SK-N-SH (cell line): Measurements from ENCODE around the gene CARD18. TPM values are rescaled to one million over a fixed set of nuclear protein-coding genes. Genes with fewer than 3 reads are reported as not detected.

Experiments
- CTCF ChIA-PET: fragments of 300-600, 350-600 bp; formaldehyde crosslinking; extraction: SDS; loops from one replicate; lab custom pipeline; 2021; lab: Yijun Ruan, JAX
- POLR2A ChIA-PET: fragments of 350-600 bp; sonication (Branson Sonifier 250); formaldehyde crosslinking; extraction: SDS; loops from one replicate; lab custom pipeline; 2020; ENCODE audit warnings: antibody characterized with exemption, inconsistent platforms; lab: Yijun Ruan, JAX
- DNase-seq: peaks from one replicate; pipeline ENCODE4 v3.0.0; 2012
- H2AFZ ChIP-seq: fragments of 200-600 bp; sonication (generic); 2 replicates; pipeline ENCODE4 v1.8.1; 2016; ENCODE audit warnings: antibody characterized with exemption, mild to moderate bottlenecking, low read depth
- H3F3A ChIP-seq: fragments of 200-600 bp; sonication (generic); replicated peaks from 2 replicates; pipeline ENCODE3; 2016; ENCODE audit warnings: antibody characterized with exemption, mild to moderate bottlenecking; ENCODE audit not compliant: insufficient read depth
- H3K27ac ChIP-seq, 2 experiments: fragments of 200-500 bp in 1 of 2; fragments of 200-600 bp in 1 of 2; sonication (Bioruptor generic) in 1 of 2; sonication (generic), shearing (Covaris generic) in 1 of 2; 2 replicates each; pipeline versions ENCODE4 v1.5.1 to v1.6.1; 2014 to 2016; ENCODE audit warnings: low read depth in 2 of 2, inconsistent platforms in 1 of 2, low read length in 1 of 2, mild to moderate bottlenecking in 1 of 2, mixed read lengths in 1 of 2
- H3K27me3 ChIP-seq: fragments of 200-600 bp; sonication (generic), shearing (Covaris generic); 2 replicates; pipeline ENCODE4 v1.6.1; 2016; ENCODE audit warnings: mixed run types; ENCODE audit not compliant: insufficient read depth
- H3K36me3 ChIP-seq, 2 experiments: fragments of 200-500 bp in 1 of 2; fragments of 200-600 bp in 1 of 2; sonication (Bioruptor generic) in 1 of 2; sonication (generic) in 1 of 2; replicated peaks in 1 of 2; 2 replicates each; pipeline versions ENCODE3 to v1.5.1; 2014 to 2016; ENCODE audit warnings: low read length in 1 of 2, mild to moderate bottlenecking in 1 of 2; ENCODE audit not compliant: insufficient read depth in 2 of 2, control insufficient read depth in 1 of 2
- H3K4me1 ChIP-seq, 2 experiments: fragments of 200-500 bp in 1 of 2; fragments of 200-600 bp in 1 of 2; sonication (Bioruptor generic) in 1 of 2; sonication (generic), shearing (Covaris generic) in 1 of 2; 2 replicates each; pipeline versions ENCODE4 v1.5.1 to v1.6.1; 2014 to 2016; ENCODE audit warnings: low read depth in 1 of 2, low read length in 1 of 2, mixed run types in 1 of 2; ENCODE audit not compliant: insufficient read depth in 2 of 2, control insufficient read depth in 1 of 2
- H3K4me2 ChIP-seq: fragments of 200-600 bp; sonication (generic), shearing (Covaris generic); 2 replicates; pipeline ENCODE4 v1.6.1; 2017; ENCODE audit warnings: mixed run types
- H3K4me3 ChIP-seq, 2 experiments: fragments of 200-500 bp in 1 of 2; fragments of 200-600 bp in 1 of 2; sonication (Bioruptor generic) in 1 of 2; sonication (generic), shearing (Covaris generic) in 1 of 2; 2 replicates each; pipeline versions ENCODE4 v1.5.1 to v1.8.1; 2014 to 2016; ENCODE audit warnings: low read depth in 2 of 2, inconsistent platforms in 1 of 2, low read length in 1 of 2, mild to moderate bottlenecking in 1 of 2, mixed read lengths in 1 of 2, moderate library complexity in 1 of 2
- H3K79me2 ChIP-seq: fragments of 200-600 bp; sonication (generic); 2 replicates; pipeline ENCODE4 v1.8.1; 2017; ENCODE audit warnings: mild to moderate bottlenecking; ENCODE audit not compliant: insufficient read depth
- H3K9ac ChIP-seq: fragments of 200-600 bp; sonication (generic); 2 replicates; pipeline ENCODE4 v1.6.1; 2017; ENCODE audit warnings: mixed run types
- H3K9me2 ChIP-seq: fragments of 200-600 bp; sonication (generic); 2 replicates; pipeline ENCODE4 v1.6.1; 2017; ENCODE audit warnings: mixed run types
- H3K9me3 ChIP-seq: fragments of 200-600 bp; sonication (generic); 2 replicates; pipeline ENCODE4 v1.6.1; 2017; ENCODE audit warnings: mixed run types, mild to moderate bottlenecking, moderate library complexity
- H4K20me1 ChIP-seq: fragments of 200-600 bp; sonication (generic); 2 replicates; pipeline ENCODE4 v1.6.1; 2017; ENCODE audit warnings: mild to moderate bottlenecking, mixed run types; ENCODE audit not compliant: insufficient read depth
- ELF1 ChIP-seq: IDR thresholded peaks from 2 replicates; pipeline ENCODE4 v1.4.0; 2012
- EP300 ChIP-seq, 2 experiments: IDR thresholded peaks; 2 replicates each; pipeline versions ENCODE4 v1.4.0 to v1.6.1; 2012; ENCODE audit warnings: borderline replicate concordance in 1 of 2, low read depth in 1 of 2, low read length in 1 of 2
- EZH2phosphoT487 ChIP-seq: fragments of 200-600 bp; sonication (generic); IDR thresholded peaks from 2 replicates; pipeline ENCODE4 v1.6.1; 2017; ENCODE audit warnings: low read depth, mixed run types, mild to moderate bottlenecking, antibody characterized with exemption, moderate library complexity, borderline replicate concordance
- FOSL2 ChIP-seq: IDR thresholded peaks from 2 replicates; pipeline ENCODE4 v1.4.0; 2012; ENCODE audit warnings: low read depth, mild to moderate bottlenecking, moderate library complexity, borderline replicate concordance
- GABPA ChIP-seq: IDR thresholded peaks from 2 replicates; pipeline ENCODE4 v1.4.0; 2012; ENCODE audit warnings: low read depth, mild to moderate bottlenecking
- MXI1 ChIP-seq: IDR thresholded peaks from 2 replicates; pipeline ENCODE4 v1.6.1; 2012; ENCODE audit warnings: mild to moderate bottlenecking, low read depth, low read length, improper control_type of control experiment
- NFIC ChIP-seq: IDR thresholded peaks from 2 replicates; pipeline ENCODE4 v1.4.0; 2012; ENCODE audit warnings: borderline replicate concordance
- POLR2AphosphoS5 ChIP-seq: IDR thresholded peaks from 2 replicates; pipeline ENCODE4 v1.6.1; 2012; ENCODE audit warnings: low read depth, low read length
- RCOR1 ChIP-seq: fragments of 150-350 bp; IDR thresholded peaks from 2 replicates; pipeline ENCODE4 v1.6.1; 2017; ENCODE audit warnings: antibody characterized with exemption, low read length
- RFX5 ChIP-seq: IDR thresholded peaks from 2 replicates; pipeline ENCODE4 v1.6.1; 2012; ENCODE audit warnings: mild to moderate bottlenecking, improper control_type of control experiment, low read length
- SIN3A ChIP-seq: IDR thresholded peaks from 2 replicates; pipeline ENCODE4 v1.6.1; 2012; ENCODE audit warnings: low read depth, mild to moderate bottlenecking, low read length, moderate library complexity, borderline replicate concordance
- SMC3 ChIP-seq: IDR thresholded peaks from 2 replicates; pipeline ENCODE4 v1.6.1; 2012; ENCODE audit warnings: low read depth, low read length, improper control_type of control experiment
- TCF12 ChIP-seq: IDR thresholded peaks from 2 replicates; pipeline ENCODE4 v1.4.0; 2012
- TEAD4 ChIP-seq: IDR thresholded peaks from 2 replicates; pipeline ENCODE4 v1.4.0; 2012; ENCODE audit warnings: mild to moderate bottlenecking, borderline replicate concordance; ENCODE audit not compliant: insufficient read depth
- YY1 ChIP-seq: IDR thresholded peaks from 2 replicates; pipeline ENCODE4 v1.4.0; 2012; ENCODE audit warnings: low read depth, mild to moderate bottlenecking
- WGBS: methylation state at CpG from one replicate; pipeline ENCODE4 v1.1.6; 2017; ENCODE audit warnings: low lambda C conversion rate; 5-methylcytosine and 5-hydroxymethylcytosine counted together
- polyA plus RNA-seq, 3 experiments: library from polyadenylated mRNA; depleted of rRNA; stranded (reverse); fragments of >200 nt; gene quantifications; 2 replicates each; pipeline ENCODE4 v1.2.3, GENCODE V29; 2012
- TF ChIP-seq, protein P1 (sequence below): fragments of 150-350 bp; IDR thresholded peaks from 2 replicates; pipeline ENCODE4 v1.6.1; 2017; ENCODE audit warnings: antibody characterized with exemption, low read length, low read depth, borderline replicate concordance
- TF ChIP-seq, protein P2 (sequence below): IDR thresholded peaks from 2 replicates; pipeline ENCODE4 v1.4.0; 2012; ENCODE audit warnings: low read depth
- TF ChIP-seq, protein P3 (sequence below): IDR thresholded peaks from 2 replicates; pipeline ENCODE4; 2012
- TF ChIP-seq, protein P4 (sequence below): fragments of 200-600 bp; sonication (generic); IDR thresholded peaks from 2 replicates; pipeline ENCODE4 v1.6.1; 2017; ENCODE audit warnings: antibody characterized with exemption, mild to moderate bottlenecking, moderate library complexity
- TF ChIP-seq, protein P5 (sequence below): IDR thresholded peaks from 2 replicates; pipeline ENCODE4 v1.4.0; 2012; ENCODE audit warnings: low read depth, borderline replicate concordance

CARD18 gene
- polyA plus RNA-seq, 1 of the 3 experiments (the other 2 are of a cell fraction) = not detected

DNA sequence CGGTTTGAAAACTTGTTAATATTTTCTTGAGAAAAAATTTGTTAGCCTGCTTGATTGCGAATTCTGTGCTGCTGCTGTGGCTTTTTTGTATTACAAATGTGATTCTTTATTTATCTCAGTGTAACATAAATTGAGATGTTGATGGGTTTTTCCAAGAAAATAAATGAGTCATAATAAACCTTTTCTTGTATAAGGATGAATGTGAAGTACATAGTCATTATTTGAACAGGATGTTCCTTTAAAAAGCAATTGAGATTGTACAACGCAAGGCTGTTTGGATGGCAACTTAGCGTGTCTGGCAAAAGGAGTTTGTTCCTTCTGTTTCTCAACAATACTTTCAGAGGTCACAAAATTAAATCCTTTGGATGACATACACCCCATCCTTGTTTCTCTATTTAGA, 24.6 kb upstream of the CARD18 start:
- Histone ChIP-seq H3K36me3 (no peaks in the 10 kb centered on the region), H3K27ac (no peak overlapping the region), H4K20me1 (no peaks in the 10 kb centered on the region), H3K9ac (no peak overlapping the region), H3K9me2 (no peaks in the 10 kb centered on the region), H3K9me3 (no peaks in the 10 kb centered on the region), H2AFZ (no peak overlapping the region), H3K4me3 (no peak overlapping the region), H3K4me2 (no peak overlapping the region), H3K79me2 (no peaks in the 10 kb centered on the region), H3K4me1 (no peaks in the 10 kb centered on the region), H3K27me3 (no peaks in the 10 kb centered on the region), H3F3A (no peaks in the 10 kb centered on the region)
- no peak for DNase-seq
- ChIA-PET POLR2A (no interaction called here), CTCF (interaction anchor here (1.2 kb wide), 1 partner anchor 11 kb away, joined by 4 read pairs; no protein-coding TSS in a partner anchor)
- 67% methylated on average over 4 of the region's 4 CpGs for WGBS
- TF ChIP-seq TCF12 (no peak), SMC3 (no peak), RCOR1 (no peak), TEAD4 (no peak), EZH2phosphoT487 (no peak), NFIC (no peak), GABPA (no peak), MXI1 (no peak), YY1 (no peak), SIN3A (no peak), EP300 (IDR thresholded peaks at IDR 0.05; ENCODE audit: borderline replicate concordance in 1 of 2, low read depth in 1 of 2, low read length in 1 of 2) (no peak), RFX5 (no peak), ELF1 (no peak), FOSL2 (no peak), POLR2AphosphoS5 (no peak)
- TF ChIP-seq, protein P1, sequence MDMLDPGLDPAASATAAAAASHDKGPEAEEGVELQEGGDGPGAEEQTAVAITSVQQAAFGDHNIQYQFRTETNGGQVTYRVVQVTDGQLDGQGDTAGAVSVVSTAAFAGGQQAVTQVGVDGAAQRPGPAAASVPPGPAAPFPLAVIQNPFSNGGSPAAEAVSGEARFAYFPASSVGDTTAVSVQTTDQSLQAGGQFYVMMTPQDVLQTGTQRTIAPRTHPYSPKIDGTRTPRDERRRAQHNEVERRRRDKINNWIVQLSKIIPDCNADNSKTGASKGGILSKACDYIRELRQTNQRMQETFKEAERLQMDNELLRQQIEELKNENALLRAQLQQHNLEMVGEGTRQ = no peak
- TF ChIP-seq, protein P2, sequence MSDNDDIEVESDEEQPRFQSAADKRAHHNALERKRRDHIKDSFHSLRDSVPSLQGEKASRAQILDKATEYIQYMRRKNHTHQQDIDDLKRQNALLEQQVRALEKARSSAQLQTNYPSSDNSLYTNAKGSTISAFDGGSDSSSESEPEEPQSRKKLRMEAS = no peak
- TF ChIP-seq, protein P3, sequence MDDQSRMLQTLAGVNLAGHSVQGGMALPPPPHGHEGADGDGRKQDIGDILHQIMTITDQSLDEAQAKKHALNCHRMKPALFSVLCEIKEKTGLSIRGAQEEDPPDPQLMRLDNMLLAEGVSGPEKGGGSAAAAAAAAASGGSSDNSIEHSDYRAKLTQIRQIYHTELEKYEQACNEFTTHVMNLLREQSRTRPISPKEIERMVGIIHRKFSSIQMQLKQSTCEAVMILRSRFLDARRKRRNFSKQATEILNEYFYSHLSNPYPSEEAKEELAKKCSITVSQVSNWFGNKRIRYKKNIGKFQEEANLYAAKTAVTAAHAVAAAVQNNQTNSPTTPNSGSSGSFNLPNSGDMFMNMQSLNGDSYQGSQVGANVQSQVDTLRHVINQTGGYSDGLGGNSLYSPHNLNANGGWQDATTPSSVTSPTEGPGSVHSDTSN = no peak
- TF ChIP-seq, protein P4, sequence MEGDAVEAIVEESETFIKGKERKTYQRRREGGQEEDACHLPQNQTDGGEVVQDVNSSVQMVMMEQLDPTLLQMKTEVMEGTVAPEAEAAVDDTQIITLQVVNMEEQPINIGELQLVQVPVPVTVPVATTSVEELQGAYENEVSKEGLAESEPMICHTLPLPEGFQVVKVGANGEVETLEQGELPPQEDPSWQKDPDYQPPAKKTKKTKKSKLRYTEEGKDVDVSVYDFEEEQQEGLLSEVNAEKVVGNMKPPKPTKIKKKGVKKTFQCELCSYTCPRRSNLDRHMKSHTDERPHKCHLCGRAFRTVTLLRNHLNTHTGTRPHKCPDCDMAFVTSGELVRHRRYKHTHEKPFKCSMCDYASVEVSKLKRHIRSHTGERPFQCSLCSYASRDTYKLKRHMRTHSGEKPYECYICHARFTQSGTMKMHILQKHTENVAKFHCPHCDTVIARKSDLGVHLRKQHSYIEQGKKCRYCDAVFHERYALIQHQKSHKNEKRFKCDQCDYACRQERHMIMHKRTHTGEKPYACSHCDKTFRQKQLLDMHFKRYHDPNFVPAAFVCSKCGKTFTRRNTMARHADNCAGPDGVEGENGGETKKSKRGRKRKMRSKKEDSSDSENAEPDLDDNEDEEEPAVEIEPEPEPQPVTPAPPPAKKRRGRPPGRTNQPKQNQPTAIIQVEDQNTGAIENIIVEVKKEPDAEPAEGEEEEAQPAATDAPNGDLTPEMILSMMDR = no peak
- TF ChIP-seq, protein P5, sequence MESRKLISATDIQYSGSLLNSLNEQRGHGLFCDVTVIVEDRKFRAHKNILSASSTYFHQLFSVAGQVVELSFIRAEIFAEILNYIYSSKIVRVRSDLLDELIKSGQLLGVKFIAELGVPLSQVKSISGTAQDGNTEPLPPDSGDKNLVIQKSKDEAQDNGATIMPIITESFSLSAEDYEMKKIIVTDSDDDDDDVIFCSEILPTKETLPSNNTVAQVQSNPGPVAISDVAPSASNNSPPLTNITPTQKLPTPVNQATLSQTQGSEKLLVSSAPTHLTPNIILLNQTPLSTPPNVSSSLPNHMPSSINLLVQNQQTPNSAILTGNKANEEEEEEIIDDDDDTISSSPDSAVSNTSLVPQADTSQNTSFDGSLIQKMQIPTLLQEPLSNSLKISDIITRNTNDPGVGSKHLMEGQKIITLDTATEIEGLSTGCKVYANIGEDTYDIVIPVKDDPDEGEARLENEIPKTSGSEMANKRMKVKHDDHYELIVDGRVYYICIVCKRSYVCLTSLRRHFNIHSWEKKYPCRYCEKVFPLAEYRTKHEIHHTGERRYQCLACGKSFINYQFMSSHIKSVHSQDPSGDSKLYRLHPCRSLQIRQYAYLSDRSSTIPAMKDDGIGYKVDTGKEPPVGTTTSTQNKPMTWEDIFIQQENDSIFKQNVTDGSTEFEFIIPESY = no peak
